Keratinocyte (primary cell): ENCODE results near the gene GALR3.

ENCODE experiments used
- EZH2 ChIP-seq: IDR thresholded peaks from one replicate; pipeline ENCODE4 v1.6.1; 2012; ENCODE audit warnings: inconsistent platforms, mild to moderate bottlenecking, low read length, moderate library complexity
- TF ChIP-seq, protein P1 (sequence below), 3 experiments: IDR thresholded peaks in 1 of 3; conservative IDR thresholded peaks in 1 of 3; optimal IDR thresholded peaks in 1 of 3; 2 replicates in 2 of 3; 3 replicates in 1 of 3; pipeline versions ENCODE3 to v1.5.1; 2011; ENCODE audit warnings: low read length in 3 of 3, mild to moderate bottlenecking in 3 of 3, moderate library complexity in 2 of 3, control low read depth in 1 of 3, inconsistent platforms in 1 of 3; ENCODE audit not compliant: insufficient read depth in 2 of 3; ENCODE audit errors: extremely low read depth in 1 of 3

DNA sequence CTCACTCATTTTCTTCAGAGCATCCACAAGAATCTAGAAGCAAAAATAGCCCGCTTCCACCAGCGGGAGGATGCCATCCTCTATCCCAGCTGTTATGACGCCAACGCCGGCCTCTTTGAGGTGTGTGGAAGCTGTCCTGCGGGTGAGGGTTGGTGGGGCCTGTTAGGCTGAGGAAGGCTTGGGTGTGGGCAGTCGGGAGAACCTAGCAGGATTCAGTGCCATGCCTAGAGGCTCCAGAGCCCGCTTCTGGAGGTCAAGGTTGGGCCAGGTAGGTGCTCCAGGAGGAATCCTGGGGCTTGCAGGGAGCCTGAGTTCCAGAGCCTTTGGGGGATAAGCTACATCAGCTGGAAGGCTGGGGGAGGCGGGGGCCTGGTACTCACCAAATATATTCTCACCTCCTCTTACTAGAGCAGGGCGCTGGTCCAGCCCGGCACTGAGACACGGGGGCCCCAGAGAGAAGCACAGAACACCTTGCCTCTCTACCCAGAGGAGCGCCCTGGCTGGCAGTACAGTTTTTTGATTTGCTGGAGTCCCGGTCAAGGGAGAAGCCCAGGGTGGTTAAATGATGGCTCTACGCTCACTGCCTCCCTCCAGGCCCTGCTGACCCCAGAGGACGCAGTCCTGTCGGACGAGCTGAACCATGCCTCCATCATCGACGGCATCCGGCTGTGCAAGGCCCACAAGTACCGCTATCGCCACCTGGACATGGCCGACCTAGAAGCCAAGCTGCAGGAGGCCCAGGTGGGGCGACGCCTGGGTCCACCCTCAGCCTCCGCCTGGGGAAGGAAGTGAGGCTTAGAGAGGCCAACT lies 10.1 kb upstream of the GALR3 start:
- TF ChIP-seq, protein P1, sequence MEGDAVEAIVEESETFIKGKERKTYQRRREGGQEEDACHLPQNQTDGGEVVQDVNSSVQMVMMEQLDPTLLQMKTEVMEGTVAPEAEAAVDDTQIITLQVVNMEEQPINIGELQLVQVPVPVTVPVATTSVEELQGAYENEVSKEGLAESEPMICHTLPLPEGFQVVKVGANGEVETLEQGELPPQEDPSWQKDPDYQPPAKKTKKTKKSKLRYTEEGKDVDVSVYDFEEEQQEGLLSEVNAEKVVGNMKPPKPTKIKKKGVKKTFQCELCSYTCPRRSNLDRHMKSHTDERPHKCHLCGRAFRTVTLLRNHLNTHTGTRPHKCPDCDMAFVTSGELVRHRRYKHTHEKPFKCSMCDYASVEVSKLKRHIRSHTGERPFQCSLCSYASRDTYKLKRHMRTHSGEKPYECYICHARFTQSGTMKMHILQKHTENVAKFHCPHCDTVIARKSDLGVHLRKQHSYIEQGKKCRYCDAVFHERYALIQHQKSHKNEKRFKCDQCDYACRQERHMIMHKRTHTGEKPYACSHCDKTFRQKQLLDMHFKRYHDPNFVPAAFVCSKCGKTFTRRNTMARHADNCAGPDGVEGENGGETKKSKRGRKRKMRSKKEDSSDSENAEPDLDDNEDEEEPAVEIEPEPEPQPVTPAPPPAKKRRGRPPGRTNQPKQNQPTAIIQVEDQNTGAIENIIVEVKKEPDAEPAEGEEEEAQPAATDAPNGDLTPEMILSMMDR (optimal IDR thresholded peaks at IDR 0.05 in 1 of 3, IDR thresholded peaks at IDR 0.05 in 1 of 3, conservative IDR thresholded peaks at IDR 0.05 in 1 of 3; ENCODE audit: extremely low read depth in 1 of 3, insufficient read depth in 2 of 3, low read length in 3 of 3) = no peak
- no peak for TF ChIP-seq EZH2
